IMR-90 (cell line): ENCODE measurements around the gene USP43. TPM values are rescaled to one million over a fixed set of nuclear protein-coding genes. Genes with fewer than 3 reads are reported as not detected.

Experiments used
- ATAC-seq: fragments of 200-7000 bp; cut with Tn5 transposase; 2 replicates; pipeline ENCODE4 v1.9.1; 2020; ENCODE audit warnings: low read depth, mild to moderate bottlenecking, moderate library complexity
- BruUV-seq: library from RNA; stranded (reverse); fragments of 400-500 nt; replicated peaks from 2 replicates; lab custom pipeline; 2021; lab: Mats Ljungman, UMichigan
- CTCF ChIA-PET: fragments of 300-600 bp; formaldehyde crosslinking; extraction: SDS; loops from one replicate; lab custom pipeline; 2021; ENCODE audit warnings: antibody characterized with exemption; lab: Yijun Ruan, JAX
- POLR2A ChIA-PET: fragments of 300-600 bp; sonication (Branson Sonifier 250); formaldehyde crosslinking; loops from one replicate; lab custom pipeline; 2022; ENCODE audit warnings: antibody characterized with exemption; ENCODE audit not compliant: unreplicated experiment; lab: Charles Lee
- DNase-seq: peaks from one replicate; pipeline ENCODE4 v3.0.0; 2013
- H2AFZ ChIP-seq: replicated peaks from 2 replicates; pipeline ENCODE3; 2013; ENCODE audit warnings: low read length, mild to moderate bottlenecking; ENCODE audit not compliant: poor library complexity
- H2AK5ac ChIP-seq: 2 replicates; pipeline ENCODE4 v1.6.1; 2013; ENCODE audit warnings: low read depth, low read length, inconsistent platforms
- H2AK9ac ChIP-seq: replicated peaks from 2 replicates; pipeline ENCODE3; 2013; ENCODE audit warnings: mild to moderate bottlenecking, low read depth, low read length, moderate library complexity; ENCODE audit not compliant: poor library complexity
- H2BK120ac ChIP-seq: 2 replicates; pipeline ENCODE4 v1.6.1; 2013; ENCODE audit warnings: low read depth, low read length, inconsistent platforms
- H2BK15ac ChIP-seq: 3 replicates; pipeline ENCODE4 v1.6.1; 2013; ENCODE audit warnings: low read depth, low read length, inconsistent platforms
- H2BK20ac ChIP-seq: 2 replicates; pipeline ENCODE4 v1.6.1; 2013; ENCODE audit warnings: low read depth, mild to moderate bottlenecking, inconsistent platforms, low read length, moderate library complexity
- H2BK5ac ChIP-seq: 2 replicates; pipeline ENCODE4 v1.6.1; 2013; ENCODE audit warnings: mild to moderate bottlenecking, low read depth, low read length, inconsistent platforms; ENCODE audit not compliant: poor library complexity, severe bottlenecking
- H3K14ac ChIP-seq: replicated peaks from 2 replicates; pipeline ENCODE4 v1.6.1; 2013; ENCODE audit warnings: low read depth, low read length, inconsistent platforms
- H3K18ac ChIP-seq: 2 replicates; pipeline ENCODE4 v1.6.1; 2013; ENCODE audit warnings: low read depth, low read length, control low read depth
- H3K23ac ChIP-seq: 2 replicates; pipeline ENCODE4 v1.6.1; 2013; ENCODE audit warnings: low read depth, low read length, inconsistent platforms
- H3K27ac ChIP-seq: 2 replicates; pipeline ENCODE4 v1.5.1; 2013; ENCODE audit warnings: mild to moderate bottlenecking, control low read depth, low read length; ENCODE audit not compliant: insufficient read depth
- H3K27me3 ChIP-seq: 2 replicates; pipeline ENCODE4 v1.6.1; 2013; ENCODE audit warnings: low read length; ENCODE audit not compliant: control insufficient read depth, insufficient read depth
- H3K36me3 ChIP-seq: 2 replicates; pipeline ENCODE4 v1.6.1; 2013; ENCODE audit warnings: low read length, mixed read lengths; ENCODE audit not compliant: control insufficient read depth, insufficient read depth
- H3K4ac ChIP-seq: 2 replicates; pipeline ENCODE4 v1.6.1; 2013; ENCODE audit warnings: low read depth, low read length, inconsistent platforms
- H3K4me1 ChIP-seq: 2 replicates; pipeline ENCODE4 v1.6.1; 2013; ENCODE audit warnings: low read length, mixed read lengths; ENCODE audit not compliant: control insufficient read depth, insufficient read depth
- H3K4me2 ChIP-seq: 2 replicates; pipeline ENCODE4 v1.6.1; 2013; ENCODE audit warnings: low read depth, mild to moderate bottlenecking, control low read depth, low read length, moderate library complexity
- H3K4me3 ChIP-seq: 2 replicates; pipeline ENCODE4 v1.5.1; 2013; ENCODE audit warnings: low read depth, mild to moderate bottlenecking, control low read depth, low read length, moderate library complexity; ENCODE audit not compliant: insufficient read depth
- H3K56ac ChIP-seq: 2 replicates; pipeline ENCODE4 v1.6.1; 2013; ENCODE audit warnings: low read length, inconsistent platforms; ENCODE audit not compliant: insufficient read depth; ENCODE audit errors: extremely low read depth
- H3K79me1 ChIP-seq, 2 experiments: 2 replicates each; pipeline ENCODE4 v1.6.1; 2013; ENCODE audit warnings: low read length in 2 of 2, inconsistent platforms in 1 of 2, low read depth in 1 of 2
- H3K9ac ChIP-seq: 2 replicates; pipeline ENCODE4 v1.6.1; 2013; ENCODE audit warnings: low read depth, low read length, control low read depth
- H3K9me1 ChIP-seq: 2 replicates; pipeline ENCODE4 v1.6.1; 2013; ENCODE audit warnings: low read length, inconsistent platforms; ENCODE audit not compliant: insufficient read depth
- H3K9me3 ChIP-seq: 2 replicates; pipeline ENCODE4 v1.6.1; 2013; ENCODE audit warnings: low read length; ENCODE audit not compliant: control insufficient read depth, insufficient read depth
- H4K20me1 ChIP-seq: 2 replicates; pipeline ENCODE4 v1.6.1; 2013; ENCODE audit warnings: low read length, inconsistent platforms; ENCODE audit not compliant: insufficient read depth
- H4K5ac ChIP-seq: 2 replicates; pipeline ENCODE4 v1.6.1; 2013; ENCODE audit warnings: mild to moderate bottlenecking, low read depth, low read length, control low read depth
- H4K8ac ChIP-seq, 2 experiments: 2 replicates each; pipeline ENCODE4 v1.6.1; 2013; ENCODE audit warnings: low read depth in 2 of 2, low read length in 2 of 2, control low read depth in 1 of 2, inconsistent platforms in 1 of 2
- H4K91ac ChIP-seq: 2 replicates; pipeline ENCODE4 v1.6.1; 2013; ENCODE audit warnings: low read depth, low read length, inconsistent platforms; ENCODE audit not compliant: insufficient read depth
- BHLHE40 ChIP-seq: fragments of 150-350 bp; IDR thresholded peaks from 2 replicates; pipeline ENCODE4 v1.6.1; 2016; ENCODE audit warnings: mild to moderate bottlenecking, low read depth, low read length
- CEBPB ChIP-seq: IDR thresholded peaks from 2 replicates; pipeline ENCODE4 v1.6.1; 2012; ENCODE audit warnings: low read depth, low read length, improper control_type of control experiment
- CHD1 ChIP-seq: IDR thresholded peaks from 2 replicates; pipeline ENCODE4 v1.6.1; 2012; ENCODE audit warnings: low read depth, low read length, improper control_type of control experiment
- FOS ChIP-seq: fragments of 150-350 bp; IDR thresholded peaks from 2 replicates; pipeline ENCODE4 v1.6.1; 2016; ENCODE audit warnings: low read depth, low read length
- MAZ ChIP-seq: IDR thresholded peaks from 2 replicates; pipeline ENCODE4 v1.6.1; 2012; ENCODE audit warnings: low read depth, mild to moderate bottlenecking, low read length, improper control_type of control experiment, moderate library complexity, borderline replicate concordance
- MXI1 ChIP-seq: IDR thresholded peaks from 2 replicates; pipeline ENCODE4 v1.6.1; 2012; ENCODE audit warnings: low read depth, mild to moderate bottlenecking, low read length, moderate library complexity, borderline replicate concordance
- NFE2L2 ChIP-seq: fragments of 150-350 bp; IDR thresholded peaks from 2 replicates; pipeline ENCODE4 v1.6.1; 2016; ENCODE audit warnings: low read depth, mild to moderate bottlenecking, low read length
- RCOR1 ChIP-seq: IDR thresholded peaks from 2 replicates; pipeline ENCODE4 v1.6.1; 2012; ENCODE audit warnings: mild to moderate bottlenecking, low read length, improper control_type of control experiment; ENCODE audit not compliant: insufficient replicate concordance
- RFX5 ChIP-seq: IDR thresholded peaks from 2 replicates; pipeline ENCODE4 v1.8.0; 2012; ENCODE audit warnings: low read depth, mild to moderate bottlenecking, low read length, moderate library complexity
- WGBS, 2 experiments: methylation state at CpG; one replicate each; pipeline versions ENCODE4 v1.1.5 to v1.1.7; 2013; ENCODE audit warnings: missing lambda C conversion rate in 2 of 2; ENCODE audit not compliant: insufficient read length in 1 of 2; ENCODE audit errors: extremely low coverage in 2 of 2; 5-methylcytosine and 5-hydroxymethylcytosine counted together
- dilution Hi-C: fragments of 300-500 bp; cut with HindIII; formaldehyde crosslinking; loops from one replicate; pipeline ENCODE4 v1.14.3; 2018; ENCODE audit warnings: low sequenced_read_pairs; ENCODE audit not compliant: unreplicated experiment
- in situ Hi-C: fragments of 300-500 bp; cut with MboI; formaldehyde crosslinking; loops from 3 replicates; pipeline ENCODE4 v1.14.3; 2019; ENCODE audit warnings: low sequenced_read_pairs, inconsistent platforms, mixed read lengths
- intact Hi-C: fragments of 100-400 bp; cut with micrococcal nuclease; formaldehyde crosslinking; loops from 2 replicates; pipeline ENCODE4 v1.10.0; 2022
- polyA plus RNA-seq, 3 experiments: library from polyadenylated mRNA; depleted of rRNA; stranded (reverse); fragments of >200 nt; gene quantifications; 2 replicates each; pipeline ENCODE4 v1.2.3, GENCODE V29; 2012; ENCODE audit warnings: low replicate concordance in 1 of 3
- total RNA-seq: library from RNA; depleted of rRNA; stranded (reverse); fragments of >200 nt; gene quantifications from 2 replicates; pipeline ENCODE4 v1.2.3, GENCODE V29; 2012

The USP43 gene
- total and polyA plus RNA-seq, 2 of the 4 experiments (the other 2 are of a cell fraction) = not detected

DNA sequence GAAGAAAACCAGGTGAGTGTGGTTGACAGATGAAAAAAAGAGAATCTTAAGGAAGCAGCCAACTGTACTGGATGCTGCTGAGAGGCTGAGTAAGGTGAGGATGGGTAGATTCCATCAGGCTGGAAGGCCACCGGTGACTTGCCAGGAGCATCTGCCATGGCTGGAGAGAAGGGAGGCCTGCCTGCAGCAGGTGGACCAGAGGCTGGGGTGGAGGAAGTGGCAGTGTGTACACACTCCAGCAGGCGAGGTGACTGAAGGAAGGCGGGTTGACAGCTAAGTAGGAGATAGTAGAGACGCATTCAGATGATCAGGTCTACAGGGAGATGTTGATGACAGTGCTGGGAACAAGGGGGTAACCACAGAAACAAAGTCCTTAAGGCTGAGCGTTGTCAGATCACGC is 69.5 kb downstream of the USP43 start:
- Histone ChIP-seq H4K5ac (no peak overlapping the region), H3K79me1 (no peaks in the 10 kb centered on the region), H3K27ac (no peak overlapping the region), H2BK5ac (no peak overlapping the region), H3K27me3 (no peaks in the 10 kb centered on the region), H3K4me1 (no peaks in the 10 kb centered on the region), H3K9me1 (no peaks in the 10 kb centered on the region), H2BK20ac (no peak overlapping the region), H2BK15ac (no peak overlapping the region), H3K4me2 (no peak overlapping the region), H3K14ac (no peak overlapping the region), H3K36me3 (no peaks in the 10 kb centered on the region), H3K4me3 (no peak overlapping the region), H3K18ac (no peak overlapping the region), H4K91ac (no peak overlapping the region), H3K56ac (no peak overlapping the region), H2AK5ac (no peak overlapping the region), H2BK120ac (no peak overlapping the region), H2AK9ac (no peak overlapping the region), H3K23ac (no peak overlapping the region), H3K9ac (no peak overlapping the region), H3K9me3 (peaks cover 4% of the 10 kb centered on the region; the same call in 1 of the 2 replicates), H3K4ac (no peak overlapping the region), H4K8ac (no peak overlapping the region), H4K20me1 (no peaks in the 10 kb centered on the region), H2AFZ (no peak overlapping the region)
- ChIA-PET POLR2A (no interaction called here), CTCF (no interaction called here)
- DNase-seq (no peak), ATAC-seq (no peak)
- TF ChIP-seq BHLHE40 (no peak), CHD1 (no peak), NFE2L2 (no peak), MXI1 (no peak), FOS (no peak), RFX5 (no peak), CEBPB (no peak), MAZ (no peak), RCOR1 (no peak)
- intact Hi-C loops (no loop called here), dilution Hi-C loops (no loop called here), in situ Hi-C loops (no loop called here)
- BruUV-seq = no TSS peak
- 50% methylated on average over 1 of the region's 6 CpGs; no CpG with 5 or more reads in 1 of the 2 experiments for WGBS, 2 experiments
